OCI-M2 (cell line): ENCODE data around the gene HGF.
"Not testable (repeated sequence)": the region's sequence is repeated elsewhere in the genome, so short reads cannot be mapped to it uniquely, and the experiment has no call there.

Experiments used
- DNase-seq: peaks from one replicate; lab custom pipeline; 2025; ENCODE audit not compliant: unreplicated experiment; lab: John Stamatoyannopoulos, UW

Gene HGF

DNA sequence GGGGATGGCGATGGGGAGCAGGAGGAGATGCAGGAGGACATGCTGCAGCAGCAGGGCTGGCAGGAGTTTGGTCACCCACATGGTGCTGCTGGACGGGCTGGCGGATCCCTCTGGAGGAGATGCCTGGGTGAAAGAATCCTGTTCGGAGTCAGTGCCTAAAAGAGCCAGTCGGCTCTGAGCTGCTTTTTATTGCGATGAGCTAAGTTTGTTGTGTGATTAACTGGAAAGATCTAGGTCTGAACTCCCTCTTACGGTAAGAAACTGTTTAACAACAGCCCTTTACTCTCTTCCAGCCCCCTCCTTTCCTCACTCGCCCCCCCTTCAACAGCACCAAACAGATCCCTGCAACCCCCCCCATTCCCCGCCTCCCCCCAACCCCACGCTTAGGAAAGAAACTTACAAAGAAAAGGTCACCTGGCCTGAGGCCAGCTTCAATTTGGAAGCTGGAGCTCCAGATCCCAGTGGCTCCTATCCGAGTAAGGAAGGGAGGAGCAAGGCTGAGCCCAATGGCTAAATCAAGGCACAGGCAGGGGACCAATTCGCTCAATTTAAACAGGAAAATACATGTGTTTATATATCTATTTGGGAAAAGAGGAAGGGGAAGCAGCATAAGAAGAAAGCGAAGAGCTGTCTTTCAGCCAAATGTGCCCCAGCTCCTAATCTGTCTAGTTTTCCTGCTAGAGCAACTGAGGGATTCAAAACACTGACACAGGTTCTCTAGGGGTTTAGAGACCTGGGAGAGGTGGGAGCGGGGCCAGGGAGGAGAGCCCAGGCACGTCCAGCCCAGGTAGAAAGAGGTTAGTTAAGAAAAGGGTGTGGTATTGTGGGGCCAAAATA lies at the start of gene HGF:
Gene HGF, minus strand, starts transcription at position 157 of the 837 bp plus-strand sequence. Its CDS starts 76 bp downstream, at position 81.
- DNase-seq = no peak

DNA sequence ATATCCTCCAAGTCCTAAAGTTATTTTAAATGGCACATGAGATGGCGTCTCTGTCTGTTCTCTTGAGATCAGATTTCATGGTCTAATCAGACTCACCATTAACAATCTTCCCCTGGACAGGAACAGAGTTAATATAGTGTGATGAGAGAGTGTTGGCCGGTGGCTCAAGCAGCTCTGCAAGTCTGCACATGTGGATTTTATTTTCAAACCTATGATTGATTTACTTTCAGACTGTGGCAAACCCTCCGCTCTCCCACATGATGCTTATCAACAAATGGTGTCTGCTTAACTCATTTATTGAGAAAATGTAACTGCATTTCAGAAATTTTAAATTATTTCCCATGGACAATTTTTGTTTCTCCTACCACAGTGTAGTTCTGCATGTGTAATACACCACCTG lies 46.5 kb upstream of the HGF start:
- DNase-seq = no peak

DNA sequence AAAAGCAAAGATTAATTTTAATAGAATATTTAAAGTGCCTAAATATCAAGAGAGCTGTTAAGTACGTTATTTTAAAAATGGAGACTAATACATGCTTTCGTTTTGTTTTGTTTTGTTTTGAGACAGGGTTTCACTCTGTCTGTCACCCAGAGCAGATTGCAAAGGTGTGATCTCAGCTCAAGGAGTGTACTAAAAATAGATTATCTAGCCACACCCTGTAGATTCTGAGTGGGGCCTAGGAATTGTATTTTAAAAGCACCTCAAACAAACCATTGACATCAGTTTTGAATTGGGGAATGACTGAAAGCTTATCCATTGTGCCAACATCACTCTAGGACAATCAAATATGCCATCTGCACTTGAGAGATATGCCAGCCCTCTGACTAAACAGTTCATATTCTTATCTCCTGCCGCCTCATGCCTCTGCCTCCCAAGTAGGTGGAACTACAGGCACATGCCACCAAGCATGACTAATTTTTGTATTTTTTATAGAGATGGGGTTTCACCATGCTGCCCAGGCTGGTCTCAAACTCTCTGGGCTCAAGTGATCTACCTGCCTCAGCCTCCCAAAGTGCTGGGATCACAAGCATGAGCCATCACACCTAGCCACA lies 43.1 kb upstream of the HGF start:
- not testable (repeated sequence) for DNase-seq

GRCh38 chr7:81811956-81812865 lies 42.4 kb upstream of the HGF start:
- no peak for DNase-seq

DNA sequence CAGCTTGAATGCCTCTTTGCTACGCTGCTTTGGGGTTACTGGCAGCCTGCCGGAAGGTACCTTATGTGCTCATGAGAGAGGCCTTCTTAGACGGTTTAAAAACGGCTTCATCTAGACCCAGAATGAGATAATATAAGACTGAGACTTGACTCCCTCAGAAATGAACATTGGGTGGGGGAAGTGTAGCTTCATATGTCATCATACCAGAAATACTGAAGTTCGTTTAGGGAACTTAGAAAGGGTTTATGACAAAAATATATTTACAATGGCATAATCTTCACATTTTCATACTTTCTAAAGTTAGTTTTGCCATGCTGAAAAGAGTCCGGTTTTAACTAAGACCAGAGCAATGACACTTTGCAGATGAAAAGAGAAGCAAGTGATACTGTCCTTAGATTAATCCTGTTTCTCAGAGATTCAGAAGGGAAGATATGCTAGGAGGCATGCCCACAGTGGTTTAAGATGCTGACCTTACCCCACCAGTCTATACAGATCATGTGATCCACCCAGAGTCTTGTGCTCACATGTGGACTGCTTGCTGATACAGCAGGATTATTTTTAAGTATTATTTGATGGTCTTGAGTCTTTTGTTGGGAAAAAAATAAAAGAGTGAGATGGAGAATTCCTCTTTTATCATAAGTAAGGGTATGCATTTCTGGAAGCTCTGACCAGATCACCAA lies 40.8 kb upstream of the HGF start:
- DNase-seq = no peak

DNA sequence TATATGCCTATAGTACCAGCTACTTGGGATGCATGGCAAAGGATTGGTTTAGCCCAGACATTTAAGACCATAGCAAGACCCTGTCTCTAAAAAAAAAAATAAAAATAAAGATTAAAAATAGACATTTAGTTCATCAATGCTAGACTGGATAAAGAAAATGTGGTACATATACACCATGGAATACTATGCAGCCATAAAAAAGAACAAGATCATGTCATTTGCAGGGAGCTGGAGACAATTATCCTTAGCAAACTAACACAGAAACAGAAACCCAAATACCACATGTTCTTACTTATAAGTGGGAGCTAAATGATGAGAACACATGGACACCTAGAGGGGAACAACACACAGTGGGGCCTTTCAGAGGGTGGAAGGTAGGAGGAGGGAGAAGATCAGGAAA lies 38.5 kb upstream of the HGF start:
- DNase-seq = not testable (repeated sequence)

DNA sequence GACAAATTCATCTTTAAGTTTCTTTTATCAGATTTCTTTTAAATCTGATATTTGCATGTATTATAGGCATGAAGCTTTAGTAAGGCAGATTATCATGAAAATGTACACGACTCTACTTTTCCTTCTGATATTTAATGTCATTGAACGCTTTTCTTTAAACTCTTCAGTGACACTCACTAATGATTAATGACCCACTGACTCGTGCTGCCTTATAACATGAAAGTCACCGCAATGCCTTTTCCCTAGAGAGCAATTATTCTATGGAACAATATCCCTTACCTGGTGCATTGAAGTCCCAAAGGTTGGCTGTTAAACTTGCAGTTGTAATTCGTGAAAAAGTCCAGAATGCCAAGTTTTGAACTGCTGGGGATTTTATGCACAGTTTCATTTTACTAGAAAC lies 33.4 kb upstream of the HGF start:
- DNase-seq = no peak

DNA sequence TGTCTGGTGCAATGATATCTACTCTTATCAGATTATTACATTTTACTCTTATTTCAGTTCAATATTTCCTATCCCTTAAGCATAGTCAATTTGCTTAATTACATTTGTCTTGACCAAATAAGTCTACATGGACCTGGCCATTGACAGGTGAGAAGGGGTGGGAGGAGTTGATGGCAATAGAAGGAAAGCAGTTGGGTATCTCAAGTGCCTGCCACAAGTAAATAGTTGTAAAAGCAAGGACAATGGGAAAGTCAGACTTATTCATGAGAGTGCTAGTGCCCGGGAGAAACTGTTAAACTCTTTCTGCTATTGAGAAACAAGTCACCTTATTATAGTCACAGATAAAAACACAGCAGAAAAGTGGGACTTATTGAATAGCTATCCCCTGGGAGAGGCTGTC lies 32.4 kb upstream of the HGF start:
- DNase-seq = no peak

DNA sequence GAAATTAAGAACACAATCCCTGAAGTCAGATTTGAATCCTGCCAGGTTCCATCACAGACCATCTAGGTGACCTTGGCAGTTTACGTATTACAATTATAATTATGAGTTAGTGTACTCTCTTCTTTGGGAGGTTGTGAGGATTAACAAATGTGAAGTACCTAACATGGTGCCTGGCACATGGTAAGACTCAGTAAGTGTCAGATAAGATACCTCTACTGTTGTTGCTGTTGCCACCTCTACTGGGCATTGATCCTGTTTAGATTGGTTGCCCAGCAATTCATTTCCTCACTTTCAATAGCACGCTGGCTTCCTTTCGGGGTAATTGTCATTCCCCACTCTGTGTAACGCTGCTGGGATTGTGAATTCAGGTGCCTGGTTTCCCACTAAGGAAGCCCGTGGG lies 31.7 kb upstream of the HGF start:
- no peak for DNase-seq

DNA sequence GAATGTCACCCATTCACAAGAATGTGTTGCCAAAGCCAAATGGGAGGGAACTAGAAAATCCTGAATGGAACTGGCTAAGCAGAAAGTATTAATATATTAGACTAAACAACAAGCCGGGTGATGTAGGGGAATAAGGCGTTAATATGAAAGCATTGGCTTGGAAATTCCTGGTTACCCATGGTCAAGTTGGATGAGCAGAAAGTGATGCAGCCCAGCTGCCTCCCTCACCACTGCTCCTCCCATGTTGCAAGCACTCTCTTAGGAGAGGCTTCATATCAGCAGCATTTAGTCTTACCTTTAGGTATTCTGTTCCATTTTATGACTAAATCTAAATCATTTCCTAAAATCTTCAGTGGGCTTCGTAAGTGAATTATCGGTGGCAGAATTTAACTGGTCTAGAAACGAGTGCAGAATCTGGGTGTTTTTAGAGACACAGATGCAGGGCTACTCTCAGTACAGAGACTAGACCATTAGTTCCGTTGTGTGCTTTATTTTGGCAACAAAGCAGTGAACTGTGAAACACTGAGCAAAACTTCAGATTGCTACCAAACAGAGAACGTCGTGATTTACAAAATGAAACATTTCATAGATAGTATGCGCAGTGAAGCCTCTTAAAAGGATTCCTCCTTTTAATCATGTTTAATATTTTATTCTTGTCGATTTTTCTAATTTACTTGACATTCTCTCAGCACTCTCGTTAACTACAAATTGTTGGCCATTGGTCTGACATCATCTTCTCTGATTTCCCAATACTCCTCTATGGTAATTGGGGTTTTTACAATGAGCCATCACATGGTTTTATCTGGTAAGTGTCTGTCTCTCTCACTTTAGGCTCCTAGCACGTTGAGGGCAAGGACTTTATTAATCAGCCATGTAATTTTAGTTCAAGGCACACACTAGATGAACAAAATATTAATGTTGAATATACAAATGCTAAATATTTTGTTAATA lies 22.0 kb upstream of the HGF start:
- DNase-seq = no peak

DNA sequence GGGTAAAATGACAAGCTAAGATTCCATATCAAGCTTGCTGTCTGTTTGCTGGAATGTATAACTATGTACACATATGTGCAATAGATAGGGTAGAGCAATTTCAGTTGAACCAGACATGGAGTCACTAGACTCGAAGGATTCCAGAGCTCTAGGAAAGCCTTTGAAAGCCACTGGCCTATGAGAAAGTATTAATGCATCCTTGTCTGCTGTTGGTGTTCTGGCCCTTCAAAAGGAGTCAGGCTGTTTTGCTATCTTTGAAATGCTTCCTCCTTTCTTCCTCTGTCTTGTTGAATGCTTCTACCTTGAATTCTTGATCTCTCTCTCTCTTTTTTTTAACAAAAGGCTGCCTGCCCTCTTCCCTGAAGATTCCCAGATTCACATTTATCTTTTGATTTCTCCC lies 20.8 kb upstream of the HGF start:
- no peak for DNase-seq

DNA sequence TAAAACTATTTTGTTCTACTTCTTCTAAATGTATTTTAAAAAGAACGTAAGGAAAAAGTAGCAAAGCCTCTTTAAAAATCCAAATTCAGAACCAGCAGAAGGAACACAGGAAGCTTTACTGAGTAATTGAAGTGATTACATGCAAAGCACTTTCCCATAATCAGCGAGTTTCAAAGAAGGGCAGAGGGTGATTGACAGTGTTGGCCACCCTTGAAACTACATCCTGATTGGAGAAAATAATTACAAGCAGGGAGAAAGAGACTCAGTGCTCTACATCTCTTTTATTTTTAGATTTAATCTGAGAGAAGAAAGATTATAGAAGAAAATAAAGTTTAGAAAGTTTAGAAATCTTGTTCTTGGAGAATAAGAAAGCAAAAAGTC lies 20.3 kb upstream of the HGF start:
- no peak for DNase-seq

GRCh38 chr7:81789406-81790119 lies 19.7 kb upstream of the HGF start:
- DNase-seq = no peak

- no peak for DNase-seq
Observed at GRCh38 chr7:81788246-81788645, 18.4 kb upstream of the HGF start.

GRCh38 chr7:81783818-81784217 lies 14.0 kb upstream of the HGF start:
- DNase-seq = no peak

- DNase-seq = no peak
Observed at GRCh38 chr7:81780914-81781693, 11.3 kb upstream of the HGF start.

GRCh38 chr7:81779706-81780105 lies 9.9 kb upstream of the HGF start:
- DNase-seq = no peak

DNA sequence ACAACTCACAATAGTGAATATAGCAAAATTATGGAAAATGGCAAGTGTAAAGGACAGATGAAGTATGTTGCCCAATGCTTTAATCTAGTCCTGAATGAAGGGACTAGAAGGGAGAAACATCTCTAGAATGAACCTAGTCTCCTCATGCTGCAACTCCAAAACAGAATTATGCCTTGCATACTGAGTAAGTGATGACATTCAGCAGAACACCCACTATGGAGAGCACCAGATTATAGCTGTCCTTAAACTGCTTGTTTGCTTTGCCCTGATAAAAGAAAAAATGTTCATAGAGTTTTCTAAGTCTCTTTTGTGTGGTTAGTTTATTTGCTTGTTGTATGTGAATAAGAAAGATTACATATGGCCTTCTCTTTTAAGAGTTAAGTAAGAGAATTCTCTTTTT lies 7.8 kb upstream of the HGF start:
- DNase-seq = no peak
